OCI-LY3 (cell line): ENCODE measurements around the gene PHLDB1.

Experiments used
- H2AFZ ChIP-seq: fragments of 200-600, 300-600 bp; shearing (Covaris generic); 2 replicates; pipeline ENCODE4 v1.6.0; 2014; ENCODE audit warnings: antibody characterized with exemption, low read depth, low read length
- H3K27ac ChIP-seq: fragments of 200-600, 300-600 bp; sonication (generic); 2 replicates; pipeline ENCODE4 v1.5.1; 2014; ENCODE audit warnings: mild to moderate bottlenecking, low read length, moderate library complexity, mixed read lengths
- H3K27me3 ChIP-seq: fragments of 200-600, 300-600 bp; sonication (generic); 2 replicates; pipeline ENCODE4 v1.6.1; 2014; ENCODE audit warnings: low read depth, low read length, mixed read lengths
- H3K36me3 ChIP-seq: fragments of 200-600, 300-600 bp; sonication (generic); replicated peaks from 2 replicates; pipeline ENCODE3; 2014; ENCODE audit warnings: low read depth, low read length, mixed read lengths
- H3K4me1 ChIP-seq: fragments of 300-600, 200-600 bp; sonication (generic); 2 replicates; pipeline ENCODE4 v1.6.1; 2014; ENCODE audit warnings: low read length, mixed read lengths
- H3K4me2 ChIP-seq: fragments of 200-600, 300-600 bp; sonication (generic); 2 replicates; pipeline ENCODE4 v1.6.1; 2014; ENCODE audit warnings: low read length, mixed read lengths
- H3K4me3 ChIP-seq: fragments of 300-600, 200-600 bp; sonication (generic); 2 replicates; pipeline ENCODE4 v1.5.1; 2014; ENCODE audit warnings: antibody characterized with exemption, mild to moderate bottlenecking, low read length, moderate library complexity
- H3K79me2 ChIP-seq: fragments of 300-600, 200-600 bp; shearing (Covaris generic); 2 replicates; pipeline ENCODE4 v1.6.1; 2014; ENCODE audit warnings: mild to moderate bottlenecking, low read length, mixed read lengths
- H3K9ac ChIP-seq: fragments of 300-600, 200-600 bp; shearing (Covaris generic); 2 replicates; pipeline ENCODE4 v1.6.0; 2014; ENCODE audit warnings: mild to moderate bottlenecking, low read length, moderate library complexity
- H3K9me3 ChIP-seq: fragments of 200-600, 300-600 bp; shearing (Covaris generic); 2 replicates; pipeline ENCODE4 v1.6.1; 2014; ENCODE audit warnings: low read length, mixed read lengths; ENCODE audit not compliant: insufficient read depth
- H4K20me1 ChIP-seq: fragments of 200-600, 300-600 bp; sonication (generic); 2 replicates; pipeline ENCODE4 v1.6.1; 2016; ENCODE audit warnings: low read length, mixed read lengths; ENCODE audit not compliant: insufficient read depth
- EZH2phosphoT487 ChIP-seq: fragments of 200-600 bp; shearing (Covaris generic); IDR thresholded peaks from 2 replicates; pipeline ENCODE4 v1.6.1; 2018; ENCODE audit warnings: antibody characterized with exemption, mixed run types, low read depth
- TF ChIP-seq, protein P1 (sequence below): fragments of 200-600, 300-600 bp; sonication (generic); IDR thresholded peaks from 2 replicates; pipeline ENCODE4 v1.5.1; 2014; ENCODE audit warnings: antibody characterized with exemption, low read length, low read depth

Gene PHLDB1

DNA sequence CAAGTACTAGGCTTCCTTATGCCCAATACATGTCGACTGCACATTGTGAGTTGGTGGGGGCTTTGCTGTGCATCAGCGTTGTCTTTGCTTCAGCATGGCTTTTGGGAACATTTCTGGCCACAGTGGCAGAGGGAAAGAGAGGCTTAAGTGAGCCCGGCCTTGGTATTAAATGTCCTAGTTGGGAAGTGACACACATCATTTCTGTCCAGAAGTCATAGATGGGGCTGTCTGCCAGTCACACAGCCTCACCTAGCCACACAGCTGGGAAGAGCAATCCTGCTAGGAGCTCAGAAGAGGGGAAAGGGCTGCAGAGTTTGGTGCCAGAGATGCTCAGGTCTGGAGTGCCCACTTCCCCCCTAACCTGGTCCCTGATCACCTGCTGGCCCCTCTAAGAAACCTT is 44.4 kb downstream of the PHLDB1 start:
- Histone ChIP-seq H2AFZ (no peak overlapping the region), H4K20me1 (no peaks in the 10 kb centered on the region), H3K4me1 (no peaks in the 10 kb centered on the region), H3K36me3 (no peaks in the 10 kb centered on the region), H3K4me3 (no peak overlapping the region), H3K27me3 (no peaks in the 10 kb centered on the region), H3K9ac (no peak overlapping the region), H3K79me2 (no peaks in the 10 kb centered on the region), H3K4me2 (no peak overlapping the region), H3K9me3 (no peaks in the 10 kb centered on the region), H3K27ac (no peak overlapping the region)
- no peak for TF ChIP-seq EZH2phosphoT487
- TF ChIP-seq, protein P1, sequence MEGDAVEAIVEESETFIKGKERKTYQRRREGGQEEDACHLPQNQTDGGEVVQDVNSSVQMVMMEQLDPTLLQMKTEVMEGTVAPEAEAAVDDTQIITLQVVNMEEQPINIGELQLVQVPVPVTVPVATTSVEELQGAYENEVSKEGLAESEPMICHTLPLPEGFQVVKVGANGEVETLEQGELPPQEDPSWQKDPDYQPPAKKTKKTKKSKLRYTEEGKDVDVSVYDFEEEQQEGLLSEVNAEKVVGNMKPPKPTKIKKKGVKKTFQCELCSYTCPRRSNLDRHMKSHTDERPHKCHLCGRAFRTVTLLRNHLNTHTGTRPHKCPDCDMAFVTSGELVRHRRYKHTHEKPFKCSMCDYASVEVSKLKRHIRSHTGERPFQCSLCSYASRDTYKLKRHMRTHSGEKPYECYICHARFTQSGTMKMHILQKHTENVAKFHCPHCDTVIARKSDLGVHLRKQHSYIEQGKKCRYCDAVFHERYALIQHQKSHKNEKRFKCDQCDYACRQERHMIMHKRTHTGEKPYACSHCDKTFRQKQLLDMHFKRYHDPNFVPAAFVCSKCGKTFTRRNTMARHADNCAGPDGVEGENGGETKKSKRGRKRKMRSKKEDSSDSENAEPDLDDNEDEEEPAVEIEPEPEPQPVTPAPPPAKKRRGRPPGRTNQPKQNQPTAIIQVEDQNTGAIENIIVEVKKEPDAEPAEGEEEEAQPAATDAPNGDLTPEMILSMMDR, result no peak

DNA sequence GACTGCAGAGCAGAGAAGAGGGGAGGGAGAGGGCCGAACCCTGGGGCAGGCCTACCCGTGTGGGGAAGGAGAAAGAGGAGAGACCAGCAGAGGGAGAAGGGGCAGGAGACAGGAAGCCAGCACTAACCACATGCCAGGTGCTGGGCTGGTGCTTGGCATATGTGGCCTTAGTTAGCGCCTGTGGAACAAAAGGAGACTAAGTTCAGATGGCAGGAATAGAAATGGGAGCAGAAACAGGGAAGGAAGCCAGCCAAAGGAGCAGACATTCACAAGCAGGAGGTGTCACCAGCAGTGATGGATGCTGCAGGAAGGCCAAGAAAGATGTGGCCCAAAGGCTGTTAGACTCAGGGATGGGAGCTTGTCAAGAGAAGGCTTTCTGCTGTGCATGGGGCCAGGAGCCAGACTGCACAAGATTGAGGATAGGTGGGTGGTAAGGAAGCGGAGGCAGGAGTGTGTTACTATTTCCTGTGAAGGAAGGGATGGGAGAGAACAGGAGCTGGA is 45.3 kb downstream of the PHLDB1 start:
- no peak overlapping the region for H3K4me2 ChIP-seq
- TF ChIP-seq EZH2phosphoT487, result no peak
- TF ChIP-seq, protein P1, result no peak
- no peaks in the 10 kb centered on the region for H3K79me2 ChIP-seq
- H3K27ac ChIP-seq, result no peak overlapping the region
- no peak overlapping the region for H3K9ac ChIP-seq
- H3K4me1 ChIP-seq, result no peaks in the 10 kb centered on the region
- H2AFZ ChIP-seq, result no peak overlapping the region
- no peaks in the 10 kb centered on the region for H3K9me3 ChIP-seq
- no peaks in the 10 kb centered on the region for H4K20me1 ChIP-seq
- no peaks in the 10 kb centered on the region for H3K27me3 ChIP-seq
- H3K4me3 ChIP-seq, result no peak overlapping the region
- H3K36me3 ChIP-seq, result no peaks in the 10 kb centered on the region

DNA sequence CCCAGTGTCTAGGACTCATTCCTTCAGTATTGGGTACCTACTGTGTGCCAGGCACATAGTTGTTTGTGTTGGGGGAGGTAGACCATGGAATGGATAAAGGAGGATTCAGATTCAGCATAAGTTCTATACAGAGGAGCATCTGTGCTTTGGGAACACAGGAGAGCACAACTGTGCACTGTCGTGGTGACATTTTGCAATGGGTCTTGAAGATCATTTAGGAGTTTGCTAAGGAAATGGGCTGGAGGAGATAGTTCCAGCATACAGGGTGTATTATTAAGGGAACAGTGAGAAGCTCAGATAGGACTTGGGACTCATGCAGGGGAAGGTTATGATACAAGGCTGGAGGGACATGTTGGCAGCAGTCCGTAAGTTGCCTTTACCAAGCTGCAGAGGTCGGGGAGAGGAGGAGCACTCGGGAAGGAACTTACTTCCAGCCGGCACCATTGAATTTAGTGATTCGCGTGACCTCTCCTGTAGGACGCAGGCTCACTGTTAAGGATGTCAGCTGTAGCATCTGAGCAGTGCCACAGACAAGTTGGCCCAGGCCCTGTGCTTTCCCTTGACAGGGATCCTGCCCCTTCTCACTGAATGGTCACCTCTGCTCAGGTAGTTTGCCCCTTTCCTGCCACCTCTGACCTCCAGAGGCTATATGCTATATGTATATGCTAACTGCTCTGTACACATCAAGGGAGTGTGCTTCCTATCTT is 46.4 kb downstream of the PHLDB1 start:
- Histone ChIP-seq H3K79me2 (no peaks in the 10 kb centered on the region), H3K9ac (no peak overlapping the region), H4K20me1 (no peaks in the 10 kb centered on the region), H3K36me3 (no peaks in the 10 kb centered on the region), H3K27me3 (no peaks in the 10 kb centered on the region), H3K9me3 (no peaks in the 10 kb centered on the region), H3K4me2 (no peak overlapping the region), H3K4me1 (no peaks in the 10 kb centered on the region), H2AFZ (no peak overlapping the region), H3K27ac (no peak overlapping the region), H3K4me3 (no peak overlapping the region)
- TF ChIP-seq EZH2phosphoT487, result no peak
- TF ChIP-seq, protein P1, result no peak

DNA sequence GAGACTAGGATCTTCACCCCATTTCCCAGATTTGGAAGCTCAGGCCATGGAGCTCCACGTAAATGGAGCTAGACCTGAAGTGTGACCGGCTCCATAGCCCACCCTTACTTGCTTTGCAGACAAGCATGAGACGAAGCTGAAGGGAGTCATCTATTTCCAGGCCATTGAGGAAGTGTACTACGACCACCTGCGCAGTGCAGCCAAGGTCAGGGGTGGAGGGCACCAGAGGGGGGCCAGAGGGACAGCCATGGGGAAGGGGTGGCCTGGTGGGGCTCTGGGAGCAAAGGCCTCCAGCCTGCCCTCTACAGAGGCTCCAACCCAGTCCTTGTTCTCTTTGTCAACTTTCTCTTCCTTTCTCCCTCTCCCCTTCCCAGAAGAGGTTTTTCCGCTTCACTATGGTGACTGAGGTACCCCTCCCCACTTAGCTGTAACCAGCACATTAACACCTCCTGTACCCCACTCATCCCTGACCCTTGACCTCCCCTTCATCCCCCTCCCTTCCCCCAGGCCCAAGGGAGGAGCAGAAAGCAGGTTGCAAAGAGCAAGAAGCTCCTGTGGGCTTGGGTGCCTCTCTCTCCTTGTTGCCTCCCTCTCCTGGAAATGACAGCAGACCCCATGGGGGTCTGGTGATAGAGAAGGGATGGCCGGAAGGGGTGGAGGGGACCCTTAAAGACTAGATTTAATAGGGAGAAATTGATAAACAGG is 48.2 kb downstream of the PHLDB1 start:
- Histone ChIP-seq H3K4me3 (no peak overlapping the region), H3K36me3 (no peaks in the 10 kb centered on the region), H3K9me3 (no peaks in the 10 kb centered on the region), H3K27ac (no peak overlapping the region), H3K79me2 (no peaks in the 10 kb centered on the region), H3K9ac (no peak overlapping the region), H3K27me3 (peaks cover 4% of the 10 kb centered on the region), H2AFZ (no peak overlapping the region), H3K4me2 (no peak overlapping the region), H3K4me1 (no peaks in the 10 kb centered on the region), H4K20me1 (no peaks in the 10 kb centered on the region)
- no peak for TF ChIP-seq EZH2phosphoT487
- TF ChIP-seq, protein P1, result no peak
